ENCODE measurements around the gene MGAT4D.
"Not testable (repeated sequence)": the region's sequence is repeated elsewhere in the genome, so short reads cannot be mapped to it uniquely, and the experiment has no call there.

Gene MGAT4D

GRCh38 chr4:140427919-140428471 lies 70.1 kb downstream of the MGAT4D start:
- no peak for DNase-seq

GRCh38 chr4:140427106-140427918 lies 70.8 kb downstream of the MGAT4D start, which contains the start of gene CLGN:
TSS of gene CLGN (minus strand) at chr4:140427648. CDS start at chr4:140413078, 14,570 bp downstream.
- peak; percentile 57 for DNase-seq

- DNase-seq: no peak
Measured at GRCh38 chr4:140426610-140427105, 71.4 kb downstream of the MGAT4D start.

GRCh38 chr4:140423106-140423505 lies 75.0 kb downstream of the MGAT4D start:
- peak; percentile 63 for DNase-seq

DNA sequence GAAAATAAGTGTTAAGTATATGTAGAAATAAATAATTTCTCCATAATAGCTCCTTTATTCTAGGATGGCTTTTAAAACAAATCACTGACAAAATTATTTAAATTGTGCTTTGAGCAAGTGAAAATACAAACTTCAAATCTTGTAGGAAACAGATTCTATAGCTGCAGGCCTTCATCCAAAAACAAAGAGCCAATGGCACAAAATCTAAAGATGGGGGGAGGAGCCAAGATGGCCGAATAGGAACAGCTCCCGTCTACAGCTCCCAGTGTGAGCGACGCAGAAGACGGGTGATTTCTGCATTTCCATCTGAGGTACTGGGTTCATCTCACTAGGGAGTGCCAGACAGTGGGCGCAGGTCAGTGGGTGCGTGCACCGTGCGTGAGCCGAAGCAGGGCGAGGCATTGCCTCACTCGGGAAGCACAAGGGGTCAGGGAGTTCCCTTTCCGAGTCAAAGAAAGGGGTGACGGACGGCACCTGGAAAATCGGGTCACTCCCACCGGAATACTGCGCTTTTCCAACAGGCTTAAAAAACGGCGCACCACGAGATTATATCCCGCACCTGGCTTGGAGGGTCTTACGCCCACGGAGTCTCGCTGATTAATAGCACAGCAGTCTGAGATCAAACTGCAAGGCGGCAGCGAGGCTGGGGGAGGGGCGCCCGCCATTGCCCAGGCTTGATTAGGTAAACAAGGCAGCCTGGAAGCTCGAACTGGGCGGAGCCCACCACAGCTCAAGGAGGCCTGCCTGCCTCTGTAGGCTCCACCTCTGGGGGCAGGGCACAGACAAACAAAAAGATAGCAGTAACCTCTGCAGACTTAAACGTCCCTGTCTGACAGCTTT lies 84.7 kb downstream of the MGAT4D start:
- not testable (repeated sequence) for DNase-seq

DNA sequence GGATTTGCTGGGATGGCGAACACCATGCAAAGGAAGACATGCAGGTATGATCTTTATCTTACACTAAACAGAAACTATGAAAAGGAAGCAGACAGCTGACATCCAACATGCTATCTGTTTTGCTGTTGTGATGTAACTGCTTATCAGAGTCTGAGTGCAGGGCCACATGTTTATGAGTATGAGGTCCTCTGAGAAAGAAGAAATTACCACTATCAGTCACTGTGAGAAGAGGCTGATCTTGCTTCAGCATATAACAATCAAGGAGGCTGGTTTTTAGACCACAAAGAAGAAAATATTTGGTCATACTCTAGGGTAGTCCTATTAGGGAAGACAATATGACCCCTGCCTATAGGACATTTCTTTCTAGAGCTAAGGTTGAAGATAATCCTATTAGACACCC lies 89.1 kb downstream of the MGAT4D start:
- no peak for DNase-seq

DNA sequence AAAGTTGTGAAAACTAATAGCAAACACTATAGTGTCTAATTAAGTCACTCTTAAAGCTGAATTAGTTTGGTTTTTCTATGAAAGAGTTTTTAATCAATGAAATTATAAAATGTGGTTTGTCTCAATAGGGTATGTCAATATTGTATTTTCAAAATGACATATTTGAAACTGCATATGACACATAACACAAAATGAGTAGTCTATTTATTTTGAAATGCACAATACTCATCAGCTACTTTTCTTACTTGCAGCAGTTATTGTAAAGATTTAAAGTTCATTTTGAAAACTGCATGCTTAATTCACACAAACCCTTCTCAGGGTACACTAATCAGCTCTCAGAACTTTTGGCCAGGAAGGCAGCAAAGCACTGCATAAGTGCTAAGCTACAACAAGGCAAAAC lies 91.8 kb downstream of the MGAT4D start:
- DNase-seq: no peak

GRCh38 chr4:140400111-140400510 lies 98.0 kb downstream of the MGAT4D start:
- no peak for DNase-seq

DNA sequence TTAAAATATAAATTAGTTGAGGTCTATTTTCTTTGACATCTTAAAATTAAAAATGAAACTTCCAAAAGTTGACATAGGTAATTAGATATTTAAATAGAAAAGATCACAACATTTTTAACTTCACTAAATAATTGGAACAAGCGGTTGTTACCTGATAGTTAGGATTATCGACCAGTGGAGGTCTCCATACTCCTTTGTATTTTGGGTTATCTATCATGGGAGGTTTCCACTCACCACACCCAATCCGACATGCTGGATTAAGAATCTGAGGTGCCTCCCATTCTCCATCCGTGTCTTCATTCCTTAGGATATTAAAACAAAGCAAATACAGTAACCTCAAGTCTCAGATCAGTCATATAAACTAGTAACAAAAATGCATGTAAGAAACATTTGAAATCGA lies 102.4 kb downstream of the MGAT4D start:
- DNase-seq: no peak

Data from kidney glomerular epithelial cell (primary cell).